Trophoblast cell (in vitro differentiated cells and primary cell): ENCODE measurements around the gene ESRRG.

ENCODE experiments used
- DNase-seq, 2 donors: peaks; one replicate each; pipeline ENCODE4 v3.0.0-alpha.2; 2016
- H2AFZ ChIP-seq: 2 replicates; pipeline ENCODE4 v1.6.1; 2013; ENCODE audit warnings: low read length, moderate library complexity, mild to moderate bottlenecking; ENCODE audit not compliant: insufficient read depth, poor library complexity
- H2AK5ac ChIP-seq: 2 replicates; pipeline ENCODE4 v1.6.1; 2013; ENCODE audit warnings: mild to moderate bottlenecking, low read length
- H2BK120ac ChIP-seq: 2 replicates; pipeline ENCODE4 v1.6.1; 2013; ENCODE audit warnings: low read length, mild to moderate bottlenecking, moderate library complexity; ENCODE audit not compliant: insufficient read depth, poor library complexity
- H2BK12ac ChIP-seq: 2 replicates; pipeline ENCODE4 v1.6.1; 2013; ENCODE audit warnings: mild to moderate bottlenecking, low read length, moderate library complexity
- H2BK5ac ChIP-seq: 2 replicates; pipeline ENCODE4 v1.6.1; 2013; ENCODE audit warnings: low read length, low read depth, moderate library complexity, mild to moderate bottlenecking; ENCODE audit not compliant: poor library complexity
- H3K14ac ChIP-seq: 2 replicates; pipeline ENCODE4 v1.6.1; 2013; ENCODE audit warnings: mild to moderate bottlenecking, low read length
- H3K18ac ChIP-seq: 2 replicates; pipeline ENCODE4 v1.6.1; 2013; ENCODE audit warnings: mild to moderate bottlenecking, low read length
- H3K23ac ChIP-seq: 2 replicates; pipeline ENCODE4 v1.6.1; 2013; ENCODE audit warnings: low read length
- H3K27ac ChIP-seq: 2 replicates; pipeline ENCODE4 v1.5.1; 2013; ENCODE audit warnings: low read depth, mild to moderate bottlenecking, inconsistent platforms, low read length, moderate library complexity
- H3K27me3 ChIP-seq: 2 replicates; pipeline ENCODE4 v1.6.1; 2013; ENCODE audit warnings: inconsistent platforms, mild to moderate bottlenecking, low read length, moderate library complexity; ENCODE audit not compliant: insufficient read depth
- H3K36me3 ChIP-seq, 2 experiments: 1 replicate in 1 of 2; 2 replicates in 1 of 2; pipeline ENCODE4 v1.6.1; 2013; ENCODE audit warnings: low read length in 2 of 2, mild to moderate bottlenecking in 2 of 2, moderate library complexity in 1 of 2; ENCODE audit not compliant: insufficient read depth in 2 of 2, control insufficient read depth in 1 of 2
- H3K4ac ChIP-seq: 2 replicates; pipeline ENCODE4 v1.6.1; 2013; ENCODE audit warnings: low read depth, mild to moderate bottlenecking, low read length, moderate library complexity
- H3K4me1 ChIP-seq, 2 experiments: 1 replicate in 1 of 2; 2 replicates in 1 of 2; pipeline ENCODE4 v1.6.1; 2013; ENCODE audit warnings: low read length in 2 of 2, mild to moderate bottlenecking in 2 of 2, moderate library complexity in 1 of 2; ENCODE audit not compliant: insufficient read depth in 2 of 2, control insufficient read depth in 1 of 2
- H3K4me2 ChIP-seq: 2 replicates; pipeline ENCODE4 v1.6.1; 2013; ENCODE audit warnings: inconsistent platforms, mild to moderate bottlenecking, low read length, moderate library complexity
- H3K4me3 ChIP-seq: 2 replicates; pipeline ENCODE4 v1.5.1; 2013; ENCODE audit warnings: mild to moderate bottlenecking, low read depth, low read length, inconsistent platforms
- H3K79me1 ChIP-seq: one replicate; pipeline ENCODE4 v1.6.1; 2013; ENCODE audit warnings: low read length
- H3K79me2 ChIP-seq: 2 replicates; pipeline ENCODE4 v1.6.1; 2013; ENCODE audit warnings: low read length, mild to moderate bottlenecking; ENCODE audit not compliant: control insufficient read depth, insufficient read depth, poor library complexity
- H3K9ac ChIP-seq: 2 replicates; pipeline ENCODE4 v1.6.1; 2013; ENCODE audit warnings: mild to moderate bottlenecking, low read length
- H3K9me3 ChIP-seq: 2 replicates; pipeline ENCODE4 v1.6.1; 2013; ENCODE audit warnings: low read depth, mild to moderate bottlenecking, control low read depth, inconsistent platforms, low read length; ENCODE audit not compliant: insufficient read depth
- H4K12ac ChIP-seq: 2 replicates; pipeline ENCODE4 v1.6.1; 2013; ENCODE audit warnings: low read depth, mild to moderate bottlenecking, low read length, moderate library complexity
- H4K8ac ChIP-seq: 2 replicates; pipeline ENCODE4 v1.6.1; 2013; ENCODE audit warnings: low read depth, mild to moderate bottlenecking, low read length, moderate library complexity
- H4K91ac ChIP-seq: one replicate; pipeline ENCODE4 v1.6.1; 2013; ENCODE audit warnings: low read depth, mild to moderate bottlenecking, low read length, moderate library complexity
- WGBS: extraction: QIAGEN DNeasy Blood & Tissue Kit; methylation state at CpG from one replicate; pipeline ENCODE4 v1.1.7; 2013; ENCODE audit warnings: missing lambda C conversion rate; ENCODE audit not compliant: insufficient read length, insufficient coverage; ENCODE audit errors: extremely low coverage; 5-methylcytosine and 5-hydroxymethylcytosine counted together

The ESRRG gene

DNA sequence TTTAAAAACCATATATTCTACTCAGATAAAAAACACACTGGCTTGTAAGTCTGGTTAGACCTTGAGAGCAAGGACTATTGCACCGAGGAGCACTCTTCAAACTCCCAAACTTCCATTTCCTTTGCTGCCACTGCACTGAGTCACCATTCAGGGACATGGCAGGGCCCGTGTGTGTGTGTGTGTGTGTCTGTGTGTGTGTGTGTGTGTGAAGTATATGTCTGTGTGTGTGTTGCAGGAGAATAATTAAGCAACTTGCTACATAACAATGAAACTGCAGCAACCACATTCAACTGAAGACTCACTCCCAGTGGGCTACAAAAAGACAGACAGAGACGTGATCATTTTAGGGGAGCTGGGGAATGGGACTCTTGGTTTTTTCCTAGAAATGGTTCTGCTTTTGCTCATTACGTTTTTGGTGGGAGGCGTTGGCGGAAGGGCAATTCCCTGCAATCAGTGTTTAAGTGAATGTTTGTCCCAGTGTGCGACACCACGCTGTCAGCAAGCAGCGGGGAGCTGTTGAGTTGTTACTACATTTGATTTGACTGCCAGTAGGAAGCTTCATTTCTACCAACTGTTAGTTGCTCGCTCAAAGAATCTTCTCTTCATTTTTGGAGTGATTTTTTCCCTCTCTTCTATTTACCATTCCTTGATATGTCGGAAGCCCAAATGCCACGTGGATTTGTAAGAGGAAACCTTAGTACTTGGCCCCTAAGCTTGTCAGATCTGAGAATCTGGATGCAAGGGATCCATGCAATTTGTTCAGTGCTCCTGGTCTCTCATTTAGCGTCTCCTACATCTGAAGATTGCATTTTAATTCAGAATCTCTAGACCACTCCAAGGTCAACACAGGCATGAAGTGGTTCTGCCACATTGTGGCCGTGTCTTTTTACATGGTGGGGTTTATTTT, 36.1 kb downstream of the ESRRG start:
- no peak for DNase-seq

DNA sequence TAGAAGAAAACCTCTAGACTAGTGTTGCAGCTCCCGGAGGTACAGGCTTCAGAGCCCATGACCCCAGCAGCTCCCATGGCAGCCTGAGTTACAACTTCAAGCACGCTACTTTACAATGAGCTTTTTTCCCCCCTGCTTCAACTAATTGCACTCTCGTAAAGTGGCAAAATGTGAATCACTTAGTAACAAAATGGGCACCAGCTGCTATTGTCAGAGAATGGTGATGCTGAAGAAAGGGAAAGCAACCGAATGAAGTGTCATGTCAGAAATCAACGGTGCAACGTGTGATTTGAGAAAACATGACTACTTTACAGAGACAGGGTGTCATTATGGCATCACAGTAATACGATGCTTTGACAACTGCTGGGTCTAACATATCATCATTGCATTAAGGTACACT, 40.5 kb downstream of the ESRRG start:
- H3K4me2 ChIP-seq = no peak overlapping the region
- peaks cover 0 to 2% of the 10 kb centered on the region in 2 experiments for H3K4me1 ChIP-seq
- no peak overlapping the region for H3K27ac ChIP-seq
- no peak overlapping the region for H3K4me3 ChIP-seq
- H4K12ac ChIP-seq = no peak overlapping the region
- no peak overlapping the region for H3K9ac ChIP-seq
- no peak overlapping the region for H4K8ac ChIP-seq
- no peak overlapping the region for H2BK5ac ChIP-seq
- H3K79me2 ChIP-seq = no peaks in the 10 kb centered on the region
- H3K18ac ChIP-seq = no peak overlapping the region
- no peak overlapping the region for H2AK5ac ChIP-seq
- no peak overlapping the region for H2AFZ ChIP-seq
- H3K27me3 ChIP-seq = no peaks in the 10 kb centered on the region
- H3K4ac ChIP-seq = no peak overlapping the region
- no peak for DNase-seq
- H3K23ac ChIP-seq = no peak overlapping the region
- H3K36me3 ChIP-seq = no peaks in the 10 kb centered on the region
- no peak overlapping the region for H3K14ac ChIP-seq
- H3K79me1 ChIP-seq = no peaks in the 10 kb centered on the region
- no peak overlapping the region for H2BK12ac ChIP-seq
- no peak overlapping the region for H2BK120ac ChIP-seq
- H4K91ac ChIP-seq = no peak overlapping the region
- no peaks in the 10 kb centered on the region for H3K9me3 ChIP-seq
- no CpG with 5 or more reads among the region's 7 CpGs for WGBS

More for the DNA sequence above, 36.1 kb downstream of the ESRRG start:
- Histone ChIP-seq H3K4me2 (peak overlapping the region; percentile 40), H3K4ac (no peak overlapping the region), H3K36me3 (no peaks in the 10 kb centered on the region), H3K23ac (no peak overlapping the region), H3K27me3 (no peaks in the 10 kb centered on the region), H3K4me1 (peaks cover 0 to 2% of the 10 kb centered on the region in 2 experiments), H3K79me2 (no peaks in the 10 kb centered on the region), H3K18ac (no peak overlapping the region), H3K9ac (no peak overlapping the region), H3K14ac (no peak overlapping the region), H3K79me1 (no peaks in the 10 kb centered on the region), H2BK12ac (no peak overlapping the region), H2BK120ac (no peak overlapping the region), H3K9me3 (no peaks in the 10 kb centered on the region), H3K27ac (no peak overlapping the region), H2AFZ (no peak overlapping the region), H3K4me3 (no peak overlapping the region), H2BK5ac (no peak overlapping the region), H2AK5ac (no peak overlapping the region), H4K8ac (no peak overlapping the region), H4K12ac (no peak overlapping the region), H4K91ac (no peak overlapping the region)
- no CpG with 5 or more reads among the region's 14 CpGs for WGBS

DNA sequence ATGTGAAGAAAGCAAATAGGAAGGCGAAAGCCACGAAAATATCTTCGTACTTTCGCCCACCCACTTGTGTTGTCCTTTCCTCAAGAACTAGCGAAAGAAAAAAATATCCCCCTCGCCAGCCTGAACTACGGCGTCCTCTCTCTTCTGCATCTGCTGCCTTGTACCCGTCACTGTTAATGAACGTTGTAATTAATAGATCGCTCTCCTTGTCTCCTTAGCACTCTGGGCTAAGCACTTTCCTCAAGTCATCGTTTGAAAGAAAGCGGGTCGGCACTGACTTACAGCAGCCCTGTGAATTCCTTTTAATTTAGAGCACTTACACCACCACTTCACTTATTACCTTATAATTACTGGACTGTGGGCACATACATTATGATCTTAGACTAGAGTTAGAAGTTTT, 44.1 kb downstream of the ESRRG start:
- Histone ChIP-seq H3K79me1 (no peaks in the 10 kb centered on the region), H3K9me3 (no peaks in the 10 kb centered on the region), H3K23ac (no peak overlapping the region), H3K4me2 (no peak overlapping the region), H3K27me3 (no peaks in the 10 kb centered on the region), H3K4me1 (no peaks in the 10 kb centered on the region), H3K4ac (no peak overlapping the region), H2BK120ac (no peak overlapping the region), H2BK12ac (no peak overlapping the region), H3K79me2 (no peaks in the 10 kb centered on the region), H4K91ac (no peak overlapping the region), H2AFZ (no peak overlapping the region), H3K14ac (no peak overlapping the region), H2AK5ac (no peak overlapping the region), H3K18ac (no peak overlapping the region), H3K27ac (no peak overlapping the region), H2BK5ac (no peak overlapping the region), H3K4me3 (no peak overlapping the region), H4K8ac (no peak overlapping the region), H3K9ac (no peak overlapping the region), H3K36me3 (no peaks in the 10 kb centered on the region), H4K12ac (no peak overlapping the region)
- no CpG with 5 or more reads among the region's 14 CpGs for WGBS
- no peak for DNase-seq

DNA sequence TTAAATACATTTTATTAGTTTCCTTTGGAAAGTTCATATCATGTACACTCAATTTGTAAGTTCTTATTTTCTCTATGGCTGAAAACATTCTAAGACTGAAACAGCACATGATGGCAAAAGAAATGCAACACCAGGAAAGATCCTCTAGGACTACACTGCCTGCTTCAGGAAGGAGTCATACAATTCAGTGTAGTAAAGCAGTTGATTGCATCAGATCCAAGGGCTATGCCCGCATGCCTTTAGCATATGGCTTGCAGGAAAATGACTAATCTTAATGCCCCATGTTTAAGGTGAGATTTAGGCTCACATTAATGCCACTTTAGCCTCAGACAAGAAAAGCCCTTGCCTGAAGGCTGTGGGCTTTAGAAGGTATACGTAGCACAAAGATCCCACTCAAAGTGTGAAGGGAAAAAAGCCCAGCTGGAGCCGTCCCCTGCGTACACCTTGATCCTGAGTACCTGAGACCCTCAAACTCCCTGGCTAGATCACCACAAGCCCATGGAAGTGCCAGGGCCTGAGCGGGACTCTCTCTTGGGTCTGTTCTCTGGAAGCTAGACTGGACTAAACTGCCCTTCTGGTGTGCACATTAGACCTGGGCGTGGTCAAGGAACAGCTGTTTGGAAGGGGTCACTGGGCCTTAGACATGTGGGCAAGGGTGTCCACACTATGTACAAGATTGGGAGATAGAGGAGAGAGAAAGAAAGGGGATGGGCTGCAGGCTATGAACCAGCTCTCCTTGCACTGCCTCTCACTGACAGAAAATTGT, 52.9 kb downstream of the ESRRG start:
- Histone ChIP-seq H3K79me1 (peaks cover 5% of the 10 kb centered on the region), H3K9me3 (no peaks in the 10 kb centered on the region), H3K23ac (no peak overlapping the region), H3K4me1 (no peaks in the 10 kb centered on the region), H3K4me3 (no peak overlapping the region), H3K18ac (no peak overlapping the region), H3K4me2 (no peak overlapping the region), H3K9ac (no peak overlapping the region), H3K79me2 (no peaks in the 10 kb centered on the region), H4K8ac (no peak overlapping the region), H3K36me3 (no peaks in the 10 kb centered on the region), H3K27me3 (no peaks in the 10 kb centered on the region), H2BK12ac (no peak overlapping the region), H2AK5ac (no peak overlapping the region), H4K12ac (no peak overlapping the region), H2BK5ac (no peak overlapping the region), H3K27ac (peak overlapping the region; percentile 4), H2AFZ (no peak overlapping the region), H4K91ac (peak overlapping the region; percentile 65), H3K4ac (no peak overlapping the region), H2BK120ac (no peak overlapping the region), H3K14ac (no peak overlapping the region)
- no CpG with 5 or more reads among the region's 6 CpGs for WGBS
- DNase-seq = peak; percentile 91 to 96
